ENCODE data around the gene IMP3. TPM values are rescaled to one million over a fixed set of nuclear protein-coding genes. Genes with fewer than 3 reads are reported as not detected.
"Not testable (repeated sequence)": the region's sequence is repeated elsewhere in the genome, so short reads cannot be mapped to it uniquely, and the experiment has no call there.

Gene IMP3
- total and polyA plus RNA-seq, 7 donors = 41.6 to 95.9 (median 45.0) TPM

GRCh38 chr15:75687486-75688277 is 47.7 kb upstream of the IMP3 start:
- DNase-seq = no peak
- H3K27ac ChIP-seq = no peak overlapping the region
- H3K4me1 ChIP-seq = no peaks in the 10 kb centered on the region
- H3K36me3 ChIP-seq (ENCODE audit: insufficient read depth in 1 of 2, low read depth in 1 of 2) = peaks cover 0 to 49% of the 10 kb centered on the region in 2 donors
- no peak for ATAC-seq
- intact Hi-C loops (cut with DNase I) = loop anchor here (2.0 to 5.0 kb wide), 2 partner anchors 35 to 43 kb away; a partner anchor contains a TSS
- no peaks in the 10 kb centered on the region for H3K9me3 ChIP-seq
- 90 to 92% (median 92%) methylated on average over 41 to 44 of the region's 44 CpGs for WGBS, 3 donors
- H3K4me3 ChIP-seq = no peak overlapping the region
- no peak for TF ChIP-seq CTCF (IDR thresholded peaks at IDR 0.05)
- no peaks in the 10 kb centered on the region for H3K27me3 ChIP-seq (ENCODE audit: insufficient read depth in 3 of 3, low read length in 2 of 3)

GRCh38 chr15:75686212-75686642 is 46.2 kb upstream of the IMP3 start:
- peaks cover 0 to 51% of the 10 kb centered on the region in 2 donors for H3K36me3 ChIP-seq (ENCODE audit: insufficient read depth in 1 of 2, low read depth in 1 of 2)
- not testable (repeated sequence) for H3K27me3 ChIP-seq (ENCODE audit: insufficient read depth in 3 of 3, low read length in 2 of 3); H3K9me3 ChIP-seq; H3K4me3 ChIP-seq; H3K27ac ChIP-seq; H3K4me1 ChIP-seq
- DNase-seq = peak; percentile 87 to 89
- 34 to 42% (median 37%) methylated on average over 14 of the region's 14 CpGs for WGBS, 3 donors
- peak; percentile 80 to 90 (median 84) for ATAC-seq
- peak; percentile 76 for TF ChIP-seq CTCF (IDR thresholded peaks at IDR 0.05)
- intact Hi-C loops (cut with DNase I) = loop anchor here in 1 of 2 donors (5.0 kb wide), 1 partner anchor 36 kb away; a partner anchor contains a TSS

GRCh38 chr15:75685195-75685594 is 45.2 kb upstream of the IMP3 start:
- no peaks in the 10 kb centered on the region for H3K4me1 ChIP-seq
- WGBS, 3 donors = 81 to 86% (median 82%) methylated on average over 12 of the region's 12 CpGs
- intact Hi-C loops (cut with DNase I) = loop anchor here (2.0 to 5.0 kb wide), 3 partner anchors 37 to 116 kb away; a partner anchor contains a TSS

GRCh38 chr15:75684648-75685047 is 44.6 kb upstream of the IMP3 start:
- H3K36me3 ChIP-seq (ENCODE audit: insufficient read depth in 1 of 2, low read depth in 1 of 2) = peaks cover 0 to 53% of the 10 kb centered on the region in 2 donors
- H3K27me3 ChIP-seq (ENCODE audit: insufficient read depth in 3 of 3, low read length in 2 of 3) = no peaks in the 10 kb centered on the region
- no peaks in the 10 kb centered on the region for H3K4me1 ChIP-seq

More at GRCh38 chr15:75685195-75685594, 45.2 kb upstream of the IMP3 start:
- Histone ChIP-seq H3K27ac (no peak overlapping the region), H3K4me3 (no peak overlapping the region), H3K36me3 (ENCODE audit: insufficient read depth in 1 of 2, low read depth in 1 of 2) (peaks cover 0 to 55% of the 10 kb centered on the region in 2 donors), H3K27me3 (ENCODE audit: insufficient read depth in 3 of 3, low read length in 2 of 3) (no peaks in the 10 kb centered on the region), H3K9me3 (no peaks in the 10 kb centered on the region)
- DNase-seq (no peak), ATAC-seq (no peak)
- no peak for TF ChIP-seq CTCF (IDR thresholded peaks at IDR 0.05)

More at GRCh38 chr15:75684648-75685047, 44.6 kb upstream of the IMP3 start:
- intact Hi-C loops (cut with DNase I) = loop anchor here (2.0 to 5.0 kb wide), 4 partner anchors 38 to 317 kb away; partner anchors contain the start of gene MAN2C1 (in 1 of the 2)
- ATAC-seq (no peak), DNase-seq (no peak)
- Histone ChIP-seq H3K27ac (no peak overlapping the region), H3K9me3 (no peaks in the 10 kb centered on the region), H3K4me3 (no peak overlapping the region)
- WGBS, 3 donors = 82 to 86% (median 83%) methylated on average over 10 of the region's 10 CpGs
- no peak for TF ChIP-seq CTCF (IDR thresholded peaks at IDR 0.05)
